H1 (cell line): ENCODE measurements around the gene SULF2. TPM values are rescaled to one million over a fixed set of nuclear protein-coding genes. Genes with fewer than 3 reads are reported as not detected.

Experiments
- CTCF ChIA-PET: fragments of 300-600 bp; sonication (Branson Sonifier 250); formaldehyde crosslinking; loops from one replicate; lab custom pipeline; 2021; ENCODE audit not compliant: partially characterized antibody; lab: Charles Lee
- POLR2A ChIA-PET: fragments of 300-600 bp; sonication (Branson Sonifier 250); formaldehyde crosslinking; loops from one replicate; lab custom pipeline; 2021; ENCODE audit warnings: inconsistent platforms; ENCODE audit not compliant: partially characterized antibody; lab: Charles Lee
- DNase-seq, 2 experiments: peaks; one replicate each; pipeline versions ENCODE4 v3.0.0 to v3.0.0-alpha.2; 2010 to 2022; ENCODE audit warnings: low spot score in 2 of 2, low read depth in 1 of 2, mixed read lengths in 1 of 2
- FAIRE-seq: peaks from 2 replicates; lab custom pipeline; 2011; peaks lifted over from hg19 to GRCh38; lab: Jason Lieb, UNC
- H2AFZ ChIP-seq: 2 replicates; pipeline ENCODE4 v1.8.1; 2012; ENCODE audit warnings: low read length, inconsistent platforms
- H2AK5ac ChIP-seq: 2 replicates; pipeline ENCODE4 v1.6.1; 2013; ENCODE audit warnings: low read depth, low read length
- H2BK120ac ChIP-seq: replicated peaks from 2 replicates; pipeline ENCODE3; 2013; ENCODE audit warnings: low read depth, low read length, inconsistent platforms
- H2BK12ac ChIP-seq: 2 replicates; pipeline ENCODE4 v1.6.1; 2013; ENCODE audit warnings: low read depth, low read length
- H2BK15ac ChIP-seq: 2 replicates; pipeline ENCODE4 v1.6.1; 2013; ENCODE audit warnings: low read length
- H2BK20ac ChIP-seq: 2 replicates; pipeline ENCODE4 v1.6.1; 2013; ENCODE audit warnings: low read length
- H2BK5ac ChIP-seq: 2 replicates; pipeline ENCODE4 v1.6.1; 2013; ENCODE audit warnings: low read depth, low read length
- H3K14ac ChIP-seq: 2 replicates; pipeline ENCODE4 v1.6.1; 2013; ENCODE audit warnings: inconsistent platforms; ENCODE audit not compliant: insufficient read length
- H3K18ac ChIP-seq: 2 replicates; pipeline ENCODE4 v1.6.1; 2013; ENCODE audit warnings: low read length; ENCODE audit errors: extremely low read depth
- H3K23ac ChIP-seq: 2 replicates; pipeline ENCODE4 v1.6.1; 2013; ENCODE audit warnings: inconsistent platforms; ENCODE audit not compliant: insufficient read length
- H3K23me2 ChIP-seq: 2 replicates; pipeline ENCODE4 v1.6.1; 2013; ENCODE audit warnings: low read depth, low read length
- H3K27ac ChIP-seq: 2 replicates; pipeline ENCODE4 v1.6.1; 2011; ENCODE audit warnings: low read depth, low read length, inconsistent platforms
- H3K27me3 ChIP-seq, 4 experiments: replicated peaks in 1 of 4; 1 replicate in 1 of 4; 2 replicates in 3 of 4; pipeline versions ENCODE4 v1.6.1 to v1.8.1; 2011 to 2013; ENCODE audit warnings: low read length in 3 of 4, mild to moderate bottlenecking in 3 of 4, inconsistent platforms in 2 of 4, mixed read lengths in 2 of 4, moderate library complexity in 1 of 4; ENCODE audit not compliant: control insufficient read depth in 3 of 4, insufficient read depth in 3 of 4; ENCODE audit errors: extremely low read depth in 1 of 4
- H3K36me3 ChIP-seq, 4 experiments: 2 replicates each; pipeline versions ENCODE4 v1.6.1 to v1.8.1; 2011 to 2013; ENCODE audit warnings: mild to moderate bottlenecking in 4 of 4, low read length in 3 of 4, moderate library complexity in 2 of 4, control low read depth in 1 of 4, inconsistent platforms in 1 of 4; ENCODE audit not compliant: insufficient read depth in 4 of 4, control insufficient read depth in 2 of 4
- H3K4ac ChIP-seq: replicated peaks from 2 replicates; pipeline ENCODE3; 2013; ENCODE audit warnings: low read length, low read depth, mixed read lengths, inconsistent platforms; ENCODE audit not compliant: insufficient read length
- H3K4me1 ChIP-seq, 4 experiments: replicated peaks in 1 of 4; 1 replicate in 1 of 4; 2 replicates in 3 of 4; pipeline versions ENCODE4 v1.6.1 to v1.8.1; 2011 to 2013; ENCODE audit warnings: low read length in 3 of 4, inconsistent platforms in 2 of 4, mixed read lengths in 1 of 4; ENCODE audit not compliant: insufficient read depth in 4 of 4, control insufficient read depth in 3 of 4
- H3K4me2 ChIP-seq, 2 experiments: 2 replicates each; pipeline versions ENCODE4 v1.6.1 to v1.8.1; 2011 to 2013; ENCODE audit warnings: low read depth in 2 of 2, low read length in 2 of 2, control low read depth in 1 of 2, inconsistent platforms in 1 of 2, mild to moderate bottlenecking in 1 of 2; ENCODE audit not compliant: insufficient read depth in 1 of 2
- H3K4me3 ChIP-seq, 4 experiments: fragments of 200-600, 300-600 bp in 1 of 4; sonication (generic), shearing (Covaris generic), sonication (Bioruptor Twin) in 1 of 4; 2 replicates each; pipeline versions ENCODE4 v1.5.1 to v1.8.1; 2011 to 2016; ENCODE audit warnings: low read length in 4 of 4, low read depth in 3 of 4, control low read depth in 2 of 4, inconsistent platforms in 2 of 4, mild to moderate bottlenecking in 2 of 4, mixed read lengths in 1 of 4, moderate library complexity in 1 of 4; ENCODE audit not compliant: insufficient read depth in 2 of 4; ENCODE audit errors: extremely low read depth in 1 of 4
- H3K56ac ChIP-seq: replicated peaks from 2 replicates; pipeline ENCODE3; 2013; ENCODE audit warnings: low read depth, mild to moderate bottlenecking, mixed read lengths, low read length, inconsistent platforms; ENCODE audit not compliant: insufficient read length
- H3K79me1 ChIP-seq: 2 replicates; pipeline ENCODE4 v1.6.1; 2013; ENCODE audit warnings: low read depth, low read length, control low read depth
- H3K79me2 ChIP-seq, 2 experiments: 2 replicates each; pipeline versions ENCODE4 v1.6.1 to v1.8.1; 2012 to 2013; ENCODE audit warnings: low read length in 2 of 2, mild to moderate bottlenecking in 2 of 2, inconsistent platforms in 1 of 2; ENCODE audit not compliant: insufficient read depth in 2 of 2, control insufficient read depth in 1 of 2
- H3K9ac ChIP-seq, 4 experiments: replicated peaks in 1 of 4; 1 replicate in 1 of 4; 2 replicates in 3 of 4; pipeline versions ENCODE4 v1.6.1 to v1.8.1; 2011 to 2013; ENCODE audit warnings: low read depth in 3 of 4, low read length in 3 of 4, control low read depth in 2 of 4, mild to moderate bottlenecking in 2 of 4, moderate library complexity in 2 of 4, inconsistent platforms in 1 of 4; ENCODE audit errors: extremely low read depth in 1 of 4
- H3K9me3 ChIP-seq, 2 experiments: 2 replicates each; pipeline versions ENCODE4 v1.6.1 to v1.8.1; 2012 to 2013; ENCODE audit warnings: mild to moderate bottlenecking in 2 of 2, moderate library complexity in 2 of 2, control low read depth in 1 of 2, inconsistent platforms in 1 of 2, low read depth in 1 of 2, low read length in 1 of 2, mixed read lengths in 1 of 2; ENCODE audit not compliant: insufficient read depth in 2 of 2
- H4K20me1 ChIP-seq, 2 experiments: replicated peaks in 1 of 2; 2 replicates each; pipeline versions ENCODE3 to v1.8.1; 2011 to 2013; ENCODE audit warnings: inconsistent platforms in 2 of 2, low read length in 2 of 2, mild to moderate bottlenecking in 1 of 2; ENCODE audit not compliant: insufficient read depth in 2 of 2, control insufficient read depth in 1 of 2
- H4K5ac ChIP-seq: 2 replicates; pipeline ENCODE4 v1.6.1; 2013; ENCODE audit warnings: low read length, low read depth, mixed read lengths, inconsistent platforms; ENCODE audit not compliant: insufficient read length
- H4K8ac ChIP-seq: 2 replicates; pipeline ENCODE4 v1.8.0; 2013; ENCODE audit warnings: mild to moderate bottlenecking, moderate library complexity, low read length, inconsistent platforms; ENCODE audit not compliant: insufficient read depth; ENCODE audit errors: extremely low read depth
- H4K91ac ChIP-seq: replicated peaks from 2 replicates; pipeline ENCODE3; 2013; ENCODE audit warnings: low read length, mixed read lengths, inconsistent platforms; ENCODE audit not compliant: insufficient read length
- BACH1 ChIP-seq: IDR thresholded peaks from 2 replicates; pipeline ENCODE4 v1.6.1; 2012; ENCODE audit warnings: low read length, improper control_type of control experiment
- BCL11A ChIP-seq, 2 experiments: IDR thresholded peaks; one replicate each; pipeline ENCODE4 v1.6.1; 2011; ENCODE audit warnings: low read depth in 2 of 2, low read length in 2 of 2, mild to moderate bottlenecking in 2 of 2
- E2F6 ChIP-seq: IDR thresholded peaks from 2 replicates; pipeline ENCODE4 v1.6.1; 2012; ENCODE audit warnings: inconsistent platforms
- EGR1 ChIP-seq: IDR thresholded peaks from 2 replicates; pipeline ENCODE4 v1.6.1; 2011; ENCODE audit warnings: low read depth, low read length, borderline replicate concordance
- EP300 ChIP-seq, 2 experiments: IDR thresholded peaks; 1 replicate in 1 of 2; 2 replicates in 1 of 2; pipeline ENCODE4 v1.6.1; 2011 to 2012; ENCODE audit warnings: low read depth in 2 of 2, low read length in 2 of 2, mild to moderate bottlenecking in 2 of 2, borderline replicate concordance in 1 of 2, inconsistent platforms in 1 of 2, moderate library complexity in 1 of 2
- FOSL1 ChIP-seq: IDR thresholded peaks from 2 replicates; pipeline ENCODE4 v1.6.1; 2011; ENCODE audit warnings: mild to moderate bottlenecking, low read depth, low read length, moderate library complexity; ENCODE audit not compliant: insufficient read depth
- PHF8 ChIP-seq: fragments of 200-600 bp; sonication (generic); conservative IDR thresholded peaks from 2 replicates; pipeline ENCODE4 v1.7.1; 2012; ENCODE audit warnings: low read depth, mild to moderate bottlenecking, inconsistent platforms, low read length, moderate library complexity
- RAD21 ChIP-seq, 2 experiments: IDR thresholded peaks in 1 of 2; conservative IDR thresholded peaks in 1 of 2; 2 replicates each; pipeline ENCODE4 v1.6.1; 2011; ENCODE audit warnings: low read depth in 2 of 2, low read length in 2 of 2, improper control_type of control experiment in 1 of 2, inconsistent platforms in 1 of 2, mild to moderate bottlenecking in 1 of 2, moderate library complexity in 1 of 2
- TBP ChIP-seq: IDR thresholded peaks from 2 replicates; pipeline ENCODE4 v1.6.1; 2011; ENCODE audit warnings: low read depth, low read length, improper control_type of control experiment
- YY1 ChIP-seq: IDR thresholded peaks from 2 replicates; pipeline ENCODE4 v1.6.1; 2011; ENCODE audit warnings: low read depth, mild to moderate bottlenecking, low read length
- WGBS, 2 experiments: shearing (Covaris generic) in 1 of 2; methylation state at CpG; one replicate each; pipeline versions ENCODE4 v1.1.6 to v1.1.7; 2013 to 2015; ENCODE audit warnings: low lambda C conversion rate in 2 of 2, mixed read lengths in 2 of 2, inconsistent platforms in 1 of 2, low coverage in 1 of 2, missing lambda C conversion rate in 1 of 2; ENCODE audit not compliant: insufficient replicate concordance in 2 of 2, insufficient coverage in 1 of 2, insufficient read length in 1 of 2; ENCODE audit errors: extremely low coverage in 1 of 2, missing lambda C conversion rate in 1 of 2; 5-methylcytosine and 5-hydroxymethylcytosine counted together
- polyA plus RNA-seq, 7 experiments: library from polyadenylated mRNA; depleted of rRNA in 3 of 7; stranded (reverse) in 5 of 7; unstranded in 2 of 7; fragments of >200 nt in 5 of 7; fragments of 200-250 nt in 2 of 7; gene quantifications; 1 replicate in 5 of 7; 2 replicates in 1 of 7; 4 replicates in 1 of 7; pipeline versions ENCODE4 v1.2.1 to v1.2.3, GENCODE V29; 2011 to 2013; ENCODE audit warnings: missing spikeins in 2 of 7, mixed read lengths in 2 of 7
- total RNA-seq: library from RNA; stranded (reverse); fragmentation: NEBNext Ultra II Directional; extraction: Animal tissue kit (Norgen Biotek cat#: 25700); gene quantifications from 2 replicates; pipeline ENCODE4 v1.2.1, GENCODE V29; 2021
- TF ChIP-seq, protein P1 (sequence below): IDR thresholded peaks from 2 replicates; pipeline ENCODE4 v1.6.1; 2011; ENCODE audit warnings: low read length, improper control_type of control experiment

SULF2 gene
- total and polyA plus RNA-seq, 2 of the 8 experiments (the other 6 are each of a cell fraction or from before 2014, with no cell fraction given), result 15.7 to 28.2 TPM

- peaks cover 6% of the 10 kb centered on the region for H3K23me2 ChIP-seq
- no peaks in the 10 kb centered on the region for H3K79me2 ChIP-seq
- no peaks in the 10 kb centered on the region for H3K36me3 ChIP-seq
- H3K9me3 ChIP-seq, result no peaks in the 10 kb centered on the region
- no peak overlapping the region for H2BK12ac ChIP-seq
- CTCF ChIA-PET, result interaction anchor here (0.6 to 1.0 kb wide), 3 partner anchors 13 to 829 kb away, joined by 3 to 6 read pairs (median 4); no protein-coding TSS in a partner anchor
- H2AK5ac ChIP-seq, result no peak overlapping the region
- H2BK5ac ChIP-seq, result no peak overlapping the region
- H3K4ac ChIP-seq, result no peak overlapping the region
- TF ChIP-seq EGR1, result no peak
- TF ChIP-seq, protein P1, sequence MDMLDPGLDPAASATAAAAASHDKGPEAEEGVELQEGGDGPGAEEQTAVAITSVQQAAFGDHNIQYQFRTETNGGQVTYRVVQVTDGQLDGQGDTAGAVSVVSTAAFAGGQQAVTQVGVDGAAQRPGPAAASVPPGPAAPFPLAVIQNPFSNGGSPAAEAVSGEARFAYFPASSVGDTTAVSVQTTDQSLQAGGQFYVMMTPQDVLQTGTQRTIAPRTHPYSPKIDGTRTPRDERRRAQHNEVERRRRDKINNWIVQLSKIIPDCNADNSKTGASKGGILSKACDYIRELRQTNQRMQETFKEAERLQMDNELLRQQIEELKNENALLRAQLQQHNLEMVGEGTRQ, result no peak
- TF ChIP-seq PHF8, result no peak
- TF ChIP-seq BACH1, result no peak
- TF ChIP-seq EP300 (IDR thresholded peaks at IDR 0.05; ENCODE audit: borderline replicate concordance in 1 of 2, low read depth in 2 of 2, low read length in 2 of 2), result no peak
- TF ChIP-seq E2F6, result no peak
- no peak for TF ChIP-seq FOSL1
- no peak for TF ChIP-seq BCL11A (IDR thresholded peaks at IDR 0.05; ENCODE audit: low read depth in 2 of 2, low read length in 2 of 2)
- no peak for TF ChIP-seq YY1
- no peak for TF ChIP-seq RAD21 (IDR thresholded peaks at IDR 0.05 in 1 of 2, conservative IDR thresholded peaks at IDR 0.05 in 1 of 2; ENCODE audit: low read depth in 2 of 2, low read length in 2 of 2)
- no peak for TF ChIP-seq TBP
- H4K91ac ChIP-seq, result no peak overlapping the region
- H3K56ac ChIP-seq, result no peak overlapping the region
- H3K14ac ChIP-seq, result no peak overlapping the region
- no peak overlapping the region for H3K27ac ChIP-seq
- H3K79me1 ChIP-seq, result no peaks in the 10 kb centered on the region
- H2AFZ ChIP-seq, result no peak overlapping the region
- H4K20me1 ChIP-seq, result no peaks in the 10 kb centered on the region
- WGBS, 2 experiments, result 86% methylated on average over 2 of the region's 2 CpGs; no CpG with 5 or more reads in 1 of the 2 experiments
- no peak overlapping the region for H3K18ac ChIP-seq
- FAIRE-seq (no peak), DNase-seq (no peak)
- POLR2A ChIA-PET, result no interaction called here
- peaks cover 0 to 12% (median 8%) of the 10 kb centered on the region in 4 experiments; a peak in 5 of 7 replicates for H3K27me3 ChIP-seq
- H4K8ac ChIP-seq, result no peak overlapping the region
- H3K4me1 ChIP-seq, result peaks cover 0 to 4% (median 2%) of the 10 kb centered on the region in 4 experiments; a peak in 3 of 7 replicates
- no peak overlapping the region for H3K23ac ChIP-seq
- no peak overlapping the region for H2BK120ac ChIP-seq
- no peak overlapping the region for H3K4me3 ChIP-seq
- no peak overlapping the region for H4K5ac ChIP-seq
- H3K9ac ChIP-seq, result no peak overlapping the region
- no peak overlapping the region for H3K4me2 ChIP-seq
- no peak overlapping the region for H2BK20ac ChIP-seq
- H2BK15ac ChIP-seq, result no peak overlapping the region
These were observed 5.9 kb upstream of the SULF2 start for GRCh38 chr20:47791084-47791599.
